ENCODE data around the gene FCRLA.
A peak's percentile ranks its signal among the peaks of the same experiment; 100 is the strongest.

FCRLA gene

GRCh38 chr1:161733526-161733925 is 26.5 kb downstream of the FCRLA start:
- DNase-seq: no peak

GRCh38 chr1:161735837-161736236 is 28.8 kb downstream of the FCRLA start:
- DNase-seq: no peak

- no peak for DNase-seq
These were observed 29.4 kb downstream of the FCRLA start for GRCh38 chr1:161736335-161736969.

GRCh38 chr1:161737625-161738024 is 30.6 kb downstream of the FCRLA start:
- no peak for DNase-seq

- DNase-seq: peak in 1 of 2 experiments; percentile 30
These were observed 31.7 kb downstream of the FCRLA start for GRCh38 chr1:161738627-161739287.

GRCh38 chr1:161739865-161740566 is 33.0 kb downstream of the FCRLA start:
- DNase-seq: no peak

GRCh38 chr1:161740921-161741320 is 33.9 kb downstream of the FCRLA start:
- no peak for DNase-seq

GRCh38 chr1:161743231-161743630 is 36.2 kb downstream of the FCRLA start:
- DNase-seq: no peak

- no peak for DNase-seq
These were observed 40.8 kb downstream of the FCRLA start for GRCh38 chr1:161747801-161748200.

GRCh38 chr1:161749509-161750407 is 42.7 kb downstream of the FCRLA start, which contains the start of gene DUSP12:
Gene DUSP12, plus strand, starts transcription at chr1:161749786. Its CDS starts 16 bp downstream, at chr1:161749802.
- peak; percentile 98 for DNase-seq

GRCh38 chr1:161763522-161764098 is 56.6 kb downstream of the FCRLA start:
- peak in 1 of 2 experiments; percentile 12 for DNase-seq

Measured in NCI-H1930 (cell line).